Measurements from ENCODE around the gene KCNQ1.

Gene KCNQ1

GRCh38 chr11:2842876-2843275, 398.1 kb downstream of the KCNQ1 start:
- no peak for TF ChIP-seq CTCF (IDR thresholded peaks at IDR 0.05; ENCODE audit: borderline replicate concordance, insufficient read depth, low read depth, low read length)
- H3K4me3 ChIP-seq (ENCODE audit: low read depth, low read length) = no peak overlapping the region

GRCh38 chr11:2843551-2843950, 398.7 kb downstream of the KCNQ1 start:
- no peak overlapping the region for H3K4me3 ChIP-seq (ENCODE audit: low read depth, low read length)
- TF ChIP-seq CTCF (IDR thresholded peaks at IDR 0.05; ENCODE audit: borderline replicate concordance, insufficient read depth, low read depth, low read length) = no peak

- no peak for TF ChIP-seq CTCF (IDR thresholded peaks at IDR 0.05; ENCODE audit: borderline replicate concordance, insufficient read depth, low read depth, low read length)
- H3K4me3 ChIP-seq (ENCODE audit: low read depth, low read length) = no peak overlapping the region
Measured at GRCh38 chr11:2844116-2844842, 399.5 kb downstream of the KCNQ1 start.

GRCh38 chr11:2844996-2845395, 400.2 kb downstream of the KCNQ1 start:
- H3K4me3 ChIP-seq (ENCODE audit: low read depth, low read length) = no peak overlapping the region
- TF ChIP-seq CTCF (IDR thresholded peaks at IDR 0.05; ENCODE audit: borderline replicate concordance, insufficient read depth, low read depth, low read length) = no peak

GRCh38 chr11:2846056-2846455, 401.2 kb downstream of the KCNQ1 start:
- no peak for TF ChIP-seq CTCF (IDR thresholded peaks at IDR 0.05; ENCODE audit: borderline replicate concordance, insufficient read depth, low read depth, low read length)
- H3K4me3 ChIP-seq (ENCODE audit: low read depth, low read length) = no peak overlapping the region

- TF ChIP-seq CTCF (IDR thresholded peaks at IDR 0.05; ENCODE audit: borderline replicate concordance, insufficient read depth, low read depth, low read length) = no peak
- no peak overlapping the region for H3K4me3 ChIP-seq (ENCODE audit: low read depth, low read length)
Measured at GRCh38 chr11:2846470-2846869, 401.7 kb downstream of the KCNQ1 start.

GRCh38 chr11:2847561-2847960, 402.8 kb downstream of the KCNQ1 start:
- H3K4me3 ChIP-seq (ENCODE audit: low read depth, low read length) = no peak overlapping the region
- TF ChIP-seq CTCF (IDR thresholded peaks at IDR 0.05; ENCODE audit: borderline replicate concordance, insufficient read depth, low read depth, low read length) = no peak

Measured in GM12875 (cell line).